Measurements from ENCODE around the gene CTBP2.

The CTBP2 gene

GRCh38 chr10:125049216-125049881 is 111.0 kb downstream of the CTBP2 start:
- Histone ChIP-seq H3K27ac (ENCODE audit: low read depth, low read length) (no peak overlapping the region), H3K36me3 (ENCODE audit: control insufficient read depth, insufficient read depth, low read length) (no peaks in the 10 kb centered on the region), H3K27me3 (ENCODE audit: control insufficient read depth, insufficient read depth, low read length) (no peaks in the 10 kb centered on the region), H3K4me3 (ENCODE audit: low read length) (no peak overlapping the region), H3K9ac (ENCODE audit: low read length) (no peak overlapping the region), H3K4me1 (ENCODE audit: control insufficient read depth, insufficient read depth, low read length) (peaks cover 19% of the 10 kb centered on the region)

GRCh38 chr10:125048094-125048864 is 112.1 kb downstream of the CTBP2 start:
- no peak overlapping the region for H3K27ac ChIP-seq (ENCODE audit: low read depth, low read length)
- no peak overlapping the region for H3K9ac ChIP-seq (ENCODE audit: low read length)
- peaks cover 16% of the 10 kb centered on the region for H3K4me1 ChIP-seq (ENCODE audit: control insufficient read depth, insufficient read depth, low read length)
- H3K4me3 ChIP-seq (ENCODE audit: low read length): no peak overlapping the region
- no peaks in the 10 kb centered on the region for H3K27me3 ChIP-seq (ENCODE audit: control insufficient read depth, insufficient read depth, low read length)
- no peaks in the 10 kb centered on the region for H3K36me3 ChIP-seq (ENCODE audit: control insufficient read depth, insufficient read depth, low read length)

- H3K36me3 ChIP-seq (ENCODE audit: control insufficient read depth, insufficient read depth, low read length): no peaks in the 10 kb centered on the region
- H3K9ac ChIP-seq (ENCODE audit: low read length): no peak overlapping the region
- H3K4me1 ChIP-seq (ENCODE audit: control insufficient read depth, insufficient read depth, low read length): peaks cover 13% of the 10 kb centered on the region
- no peak overlapping the region for H3K4me3 ChIP-seq (ENCODE audit: low read length)
- no peak overlapping the region for H3K27ac ChIP-seq (ENCODE audit: low read depth, low read length)
- H3K27me3 ChIP-seq (ENCODE audit: control insufficient read depth, insufficient read depth, low read length): no peaks in the 10 kb centered on the region
Measured at GRCh38 chr10:125043841-125044658, 116.3 kb downstream of the CTBP2 start.

- no peaks in the 10 kb centered on the region for H3K36me3 ChIP-seq (ENCODE audit: control insufficient read depth, insufficient read depth, low read length)
- no peak overlapping the region for H3K4me3 ChIP-seq (ENCODE audit: low read length)
- H3K27me3 ChIP-seq (ENCODE audit: control insufficient read depth, insufficient read depth, low read length): no peaks in the 10 kb centered on the region
- H3K4me1 ChIP-seq (ENCODE audit: control insufficient read depth, insufficient read depth, low read length): peaks cover 4% of the 10 kb centered on the region
- no peak overlapping the region for H3K9ac ChIP-seq (ENCODE audit: low read length)
- H3K27ac ChIP-seq (ENCODE audit: low read depth, low read length): no peak overlapping the region
Measured at GRCh38 chr10:125041856-125042506, 118.4 kb downstream of the CTBP2 start.

- H3K4me3 ChIP-seq (ENCODE audit: low read length): no peak overlapping the region
- H3K36me3 ChIP-seq (ENCODE audit: control insufficient read depth, insufficient read depth, low read length): peaks cover 2% of the 10 kb centered on the region
- H3K4me1 ChIP-seq (ENCODE audit: control insufficient read depth, insufficient read depth, low read length): peaks cover 14% of the 10 kb centered on the region
- no peak overlapping the region for H3K9ac ChIP-seq (ENCODE audit: low read length)
- H3K27ac ChIP-seq (ENCODE audit: low read depth, low read length): no peak overlapping the region
- no peaks in the 10 kb centered on the region for H3K27me3 ChIP-seq (ENCODE audit: control insufficient read depth, insufficient read depth, low read length)
Measured at GRCh38 chr10:125039354-125039769, 121.0 kb downstream of the CTBP2 start.

GRCh38 chr10:125038637-125039036 is 121.7 kb downstream of the CTBP2 start:
- H3K27me3 ChIP-seq (ENCODE audit: control insufficient read depth, insufficient read depth, low read length): no peaks in the 10 kb centered on the region
- H3K9ac ChIP-seq (ENCODE audit: low read length): no peak overlapping the region
- H3K4me3 ChIP-seq (ENCODE audit: low read length): no peak overlapping the region
- peaks cover 14% of the 10 kb centered on the region for H3K4me1 ChIP-seq (ENCODE audit: control insufficient read depth, insufficient read depth, low read length)
- H3K27ac ChIP-seq (ENCODE audit: low read depth, low read length): no peak overlapping the region
- H3K36me3 ChIP-seq (ENCODE audit: control insufficient read depth, insufficient read depth, low read length): peaks cover 2% of the 10 kb centered on the region

- Histone ChIP-seq H3K4me1 (ENCODE audit: control insufficient read depth, insufficient read depth, low read length) (peaks cover 14% of the 10 kb centered on the region), H3K4me3 (ENCODE audit: low read length) (no peak overlapping the region), H3K27ac (ENCODE audit: low read depth, low read length) (no peak overlapping the region), H3K27me3 (ENCODE audit: control insufficient read depth, insufficient read depth, low read length) (no peaks in the 10 kb centered on the region), H3K9ac (ENCODE audit: low read length) (no peak overlapping the region), H3K36me3 (ENCODE audit: control insufficient read depth, insufficient read depth, low read length) (peaks cover 7% of the 10 kb centered on the region)
Measured at GRCh38 chr10:125037145-125037877, 123.1 kb downstream of the CTBP2 start.

GRCh38 chr10:125035588-125036295 is 124.6 kb downstream of the CTBP2 start:
- peaks cover 14% of the 10 kb centered on the region for H3K4me1 ChIP-seq (ENCODE audit: control insufficient read depth, insufficient read depth, low read length)
- peaks cover 7% of the 10 kb centered on the region for H3K36me3 ChIP-seq (ENCODE audit: control insufficient read depth, insufficient read depth, low read length)
- no peaks in the 10 kb centered on the region for H3K27me3 ChIP-seq (ENCODE audit: control insufficient read depth, insufficient read depth, low read length)
- H3K9ac ChIP-seq (ENCODE audit: low read length): no peak overlapping the region
- H3K27ac ChIP-seq (ENCODE audit: low read depth, low read length): no peak overlapping the region
- H3K4me3 ChIP-seq (ENCODE audit: low read length): no peak overlapping the region

GRCh38 chr10:125035136-125035535 is 125.2 kb downstream of the CTBP2 start:
- Histone ChIP-seq H3K36me3 (ENCODE audit: control insufficient read depth, insufficient read depth, low read length) (peaks cover 7% of the 10 kb centered on the region), H3K9ac (ENCODE audit: low read length) (no peak overlapping the region), H3K4me1 (ENCODE audit: control insufficient read depth, insufficient read depth, low read length) (peaks cover 14% of the 10 kb centered on the region), H3K27me3 (ENCODE audit: control insufficient read depth, insufficient read depth, low read length) (no peaks in the 10 kb centered on the region), H3K27ac (ENCODE audit: low read depth, low read length) (no peak overlapping the region), H3K4me3 (ENCODE audit: low read length) (no peak overlapping the region)

GRCh38 chr10:125034675-125035074 is 125.7 kb downstream of the CTBP2 start:
- H3K9ac ChIP-seq (ENCODE audit: low read length): no peak overlapping the region
- H3K4me1 ChIP-seq (ENCODE audit: control insufficient read depth, insufficient read depth, low read length): peaks cover 14% of the 10 kb centered on the region
- H3K36me3 ChIP-seq (ENCODE audit: control insufficient read depth, insufficient read depth, low read length): peaks cover 7% of the 10 kb centered on the region
- no peaks in the 10 kb centered on the region for H3K27me3 ChIP-seq (ENCODE audit: control insufficient read depth, insufficient read depth, low read length)
- H3K4me3 ChIP-seq (ENCODE audit: low read length): no peak overlapping the region
- no peak overlapping the region for H3K27ac ChIP-seq (ENCODE audit: low read depth, low read length)

GRCh38 chr10:125033146-125033924 is 127.0 kb downstream of the CTBP2 start:
- H3K4me3 ChIP-seq (ENCODE audit: low read length): no peak overlapping the region
- H3K27me3 ChIP-seq (ENCODE audit: control insufficient read depth, insufficient read depth, low read length): no peaks in the 10 kb centered on the region
- H3K4me1 ChIP-seq (ENCODE audit: control insufficient read depth, insufficient read depth, low read length): peaks cover 10% of the 10 kb centered on the region
- no peak overlapping the region for H3K27ac ChIP-seq (ENCODE audit: low read depth, low read length)
- no peak overlapping the region for H3K9ac ChIP-seq (ENCODE audit: low read length)
- peaks cover 7% of the 10 kb centered on the region for H3K36me3 ChIP-seq (ENCODE audit: control insufficient read depth, insufficient read depth, low read length)
